DMS53 treated with DMSO at 0.1 percent for 48 hours (cell line): ENCODE measurements around the gene GMDS.
A peak's percentile ranks its signal among the peaks of the same experiment; 100 is the strongest.

Source experiments
- DNase-seq: peaks from one replicate; lab custom pipeline; 2025; ENCODE audit not compliant: unreplicated experiment; lab: John Stamatoyannopoulos, UW

Gene GMDS

GRCh38 chr6:2245103-2245876 is at the start of gene GMDS:
TSS of gene GMDS (minus strand) at chr6:2245605.
- peak; percentile 77 for DNase-seq

DNA sequence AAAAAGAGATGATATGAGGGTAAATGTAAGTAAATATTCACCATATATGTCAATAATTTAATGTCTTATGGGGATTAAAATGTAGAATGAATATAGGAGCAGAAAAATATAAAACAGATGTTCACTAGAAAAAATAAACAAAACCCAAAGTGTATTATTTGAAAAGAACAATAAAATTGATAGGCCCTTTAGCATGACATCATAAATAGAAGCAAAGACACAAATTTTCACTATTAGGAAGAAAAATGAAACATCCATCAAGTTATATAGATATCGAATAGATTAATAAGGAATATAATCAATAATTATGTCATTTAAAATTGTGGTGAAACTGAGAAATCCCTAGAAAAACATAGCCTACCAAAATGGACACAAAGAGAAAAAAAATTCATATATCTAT is 40.1 kb upstream of the GMDS start:
- no peak for DNase-seq

GRCh38 chr6:2275892-2276242 is 30.5 kb upstream of the GMDS start:
- no peak for DNase-seq

DNA sequence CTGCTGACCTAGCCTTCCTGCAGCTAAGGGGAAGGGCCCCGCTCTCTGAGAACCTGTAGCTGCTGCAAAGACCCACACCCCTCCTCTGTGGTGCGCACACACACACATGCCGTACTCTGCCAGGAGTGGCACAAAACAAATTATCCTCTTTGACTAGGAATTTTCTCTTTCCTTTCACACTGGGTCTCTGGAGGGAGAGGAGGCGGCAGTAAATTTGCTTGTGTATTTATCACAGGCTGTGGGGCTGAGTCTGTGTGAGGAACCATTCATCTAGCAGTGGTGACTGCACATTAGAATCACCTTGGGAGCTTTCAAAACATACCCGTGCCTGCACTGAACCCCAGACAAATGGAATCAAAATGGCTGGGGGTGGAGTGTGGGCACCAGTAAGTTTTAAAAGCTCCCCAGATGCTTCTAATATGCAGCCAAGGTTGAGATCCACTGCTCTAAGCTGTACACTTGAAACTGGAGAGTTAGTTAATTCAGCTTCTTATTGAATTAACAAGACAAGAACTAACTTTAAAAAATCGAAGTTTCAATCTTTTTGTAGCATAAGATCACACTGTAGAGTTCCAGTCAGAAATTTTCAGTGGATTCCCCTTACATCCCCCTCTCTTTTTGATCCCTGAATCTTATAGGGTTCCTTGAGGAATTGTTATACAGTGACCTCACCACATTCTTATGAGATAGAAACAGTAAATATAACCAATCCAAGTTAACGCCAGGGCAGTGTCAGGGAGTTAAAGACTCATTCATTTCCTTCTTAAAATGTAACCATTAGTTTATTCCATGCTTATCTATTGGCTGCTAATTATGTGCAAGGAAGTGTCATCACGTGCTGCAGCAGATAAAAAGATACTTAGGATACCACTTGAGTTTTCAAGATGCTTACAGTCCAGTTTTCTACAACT is 29.8 kb upstream of the GMDS start:
- DNase-seq: no peak

DNA sequence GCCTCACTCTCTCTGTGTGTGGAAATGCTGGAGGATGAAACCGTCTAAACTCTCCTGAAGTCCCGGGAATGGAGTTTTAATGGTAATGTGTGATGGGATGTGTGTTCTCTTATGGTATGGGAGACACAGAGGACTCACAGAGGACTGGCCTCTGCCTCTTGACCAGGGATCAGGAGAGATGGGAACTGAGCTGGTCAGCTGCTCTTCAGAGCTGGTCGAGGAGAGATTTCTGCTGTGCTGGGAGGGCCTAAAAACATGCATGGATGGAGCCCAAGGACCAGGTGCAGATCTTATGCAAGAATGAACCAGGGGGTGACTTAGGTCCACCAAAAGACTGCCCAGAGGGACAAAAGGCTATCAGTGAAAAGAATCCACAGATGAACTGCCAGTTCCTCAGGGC is 27.3 kb upstream of the GMDS start:
- no peak for DNase-seq

GRCh38 chr6:2270054-2270453 is 24.6 kb upstream of the GMDS start:
- DNase-seq: no peak

GRCh38 chr6:2266841-2267240 is 21.4 kb upstream of the GMDS start:
- no peak for DNase-seq

DNA sequence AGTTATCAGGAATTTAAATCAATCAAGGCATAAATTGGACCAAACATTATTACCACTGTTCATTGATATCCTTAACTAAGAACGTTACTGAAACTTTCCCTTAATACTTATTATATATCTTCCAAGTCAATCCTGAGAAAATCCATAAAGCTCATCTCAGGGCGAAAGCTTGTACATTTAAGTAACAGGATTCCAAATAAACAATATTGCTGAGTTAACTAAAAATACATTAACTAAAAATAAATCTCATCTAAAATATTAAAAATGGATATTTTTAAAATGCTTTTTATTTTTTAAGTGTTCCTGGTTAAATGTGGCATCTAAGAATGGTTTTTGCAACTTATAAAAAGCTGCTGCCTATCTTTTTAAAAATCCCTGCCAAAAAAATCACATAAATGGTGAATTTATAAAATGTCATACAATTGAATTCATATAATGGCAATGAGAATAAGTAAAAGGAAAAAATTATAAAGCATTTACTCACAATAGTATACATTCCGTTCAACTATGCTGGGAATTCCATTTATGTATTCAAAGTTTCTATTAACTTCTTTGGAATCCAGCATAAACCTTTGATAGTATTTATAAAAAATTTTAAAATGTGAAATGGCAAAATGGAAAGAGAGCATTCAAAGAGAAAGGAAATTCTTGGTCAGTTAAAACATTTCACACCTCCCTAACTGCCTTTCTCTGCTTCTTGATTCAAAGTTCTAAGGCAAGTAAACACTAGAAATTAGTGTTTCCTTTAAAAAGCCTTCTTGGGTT is 20.8 kb upstream of the GMDS start:
- no peak for DNase-seq

DNA sequence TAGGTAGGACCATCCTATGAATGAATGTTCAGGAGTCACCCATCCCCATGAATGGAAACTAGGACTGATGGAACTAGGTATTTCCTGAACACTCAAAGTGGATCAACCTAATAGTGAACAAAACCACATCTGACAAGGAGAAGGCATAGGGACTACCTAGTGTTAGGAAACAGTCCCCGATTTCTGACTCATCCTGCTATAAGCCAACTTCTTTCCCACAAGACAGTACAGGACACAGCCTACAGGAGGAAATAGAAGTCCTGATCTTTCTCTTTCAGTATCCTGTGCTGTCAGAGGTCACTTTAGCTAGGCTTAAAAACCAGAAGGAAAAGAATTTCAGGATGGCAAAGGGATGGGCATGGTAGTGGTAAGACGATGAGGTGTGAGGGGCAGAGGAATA is 19.5 kb upstream of the GMDS start:
- DNase-seq: no peak

GRCh38 chr6:2263896-2264295 is 18.5 kb upstream of the GMDS start:
- DNase-seq: no peak

DNA sequence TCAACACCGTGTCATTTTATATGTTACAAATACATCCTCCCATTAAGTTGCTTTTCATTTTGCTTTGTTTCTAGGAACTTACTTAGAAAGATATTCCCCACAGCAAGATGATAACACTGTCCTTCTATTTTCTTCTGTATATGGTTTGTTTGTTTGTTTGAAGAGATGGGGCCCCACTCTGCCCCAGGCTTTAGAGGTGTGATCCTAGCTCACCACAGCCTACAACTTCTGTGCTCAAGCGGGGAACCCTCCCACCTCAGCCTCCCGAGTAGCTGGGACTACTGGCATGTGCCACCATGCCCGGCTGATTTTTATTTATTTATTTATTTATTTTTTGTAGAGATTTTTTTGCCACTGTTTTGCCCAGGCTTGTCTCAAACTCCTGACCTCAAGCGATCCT is 14.2 kb upstream of the GMDS start:
- no peak for DNase-seq

- peak; percentile 10 for DNase-seq
These were observed 13.6 kb upstream of the GMDS start for GRCh38 chr6:2259002-2259494.

DNA sequence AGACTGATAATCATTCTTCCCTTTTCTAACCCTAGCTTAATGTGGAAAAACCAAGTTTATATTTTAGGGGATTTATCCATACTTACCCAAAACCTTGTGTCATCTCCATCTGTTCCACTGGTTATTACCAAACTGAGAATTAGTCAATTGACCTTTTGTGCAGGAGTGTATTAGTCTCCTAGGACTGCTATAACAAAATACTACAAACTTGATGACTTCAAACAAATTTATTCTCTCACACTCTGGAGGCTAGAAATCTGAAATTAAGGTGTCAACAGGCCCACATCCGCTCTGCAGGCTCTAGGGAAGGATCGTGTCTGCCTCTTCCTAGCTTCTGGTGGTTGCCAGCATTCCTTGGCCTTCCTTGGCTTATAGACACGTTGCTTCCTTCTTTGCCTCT is 12.7 kb upstream of the GMDS start:
- DNase-seq: no peak

GRCh38 chr6:2257363-2257762 is 12.0 kb upstream of the GMDS start:
- DNase-seq: no peak

- no peak for DNase-seq
These were observed 9.3 kb upstream of the GMDS start for GRCh38 chr6:2254747-2255146.

GRCh38 chr6:2249126-2249525 is 3.7 kb upstream of the GMDS start:
- no peak for DNase-seq

DNA sequence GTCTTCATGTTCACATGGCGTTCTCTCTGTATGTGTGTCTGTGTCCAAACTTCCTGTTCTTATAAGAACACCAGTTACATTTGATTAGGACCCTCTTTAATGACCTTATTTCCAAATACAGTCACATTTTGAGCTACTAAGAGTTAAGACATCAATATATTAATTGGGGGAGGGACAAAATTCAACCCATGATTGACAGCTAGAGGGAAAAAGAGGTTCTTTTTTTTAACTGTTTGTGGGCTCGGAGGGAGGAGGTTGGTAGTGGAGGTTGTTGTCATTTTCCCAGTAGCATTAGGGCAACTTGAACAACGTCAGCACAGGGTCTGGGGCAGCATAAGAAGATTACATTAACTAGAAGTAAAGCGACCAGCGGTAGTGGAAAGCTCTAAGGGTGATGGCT is 2.3 kb upstream of the GMDS start:
- DNase-seq: no peak

DNA sequence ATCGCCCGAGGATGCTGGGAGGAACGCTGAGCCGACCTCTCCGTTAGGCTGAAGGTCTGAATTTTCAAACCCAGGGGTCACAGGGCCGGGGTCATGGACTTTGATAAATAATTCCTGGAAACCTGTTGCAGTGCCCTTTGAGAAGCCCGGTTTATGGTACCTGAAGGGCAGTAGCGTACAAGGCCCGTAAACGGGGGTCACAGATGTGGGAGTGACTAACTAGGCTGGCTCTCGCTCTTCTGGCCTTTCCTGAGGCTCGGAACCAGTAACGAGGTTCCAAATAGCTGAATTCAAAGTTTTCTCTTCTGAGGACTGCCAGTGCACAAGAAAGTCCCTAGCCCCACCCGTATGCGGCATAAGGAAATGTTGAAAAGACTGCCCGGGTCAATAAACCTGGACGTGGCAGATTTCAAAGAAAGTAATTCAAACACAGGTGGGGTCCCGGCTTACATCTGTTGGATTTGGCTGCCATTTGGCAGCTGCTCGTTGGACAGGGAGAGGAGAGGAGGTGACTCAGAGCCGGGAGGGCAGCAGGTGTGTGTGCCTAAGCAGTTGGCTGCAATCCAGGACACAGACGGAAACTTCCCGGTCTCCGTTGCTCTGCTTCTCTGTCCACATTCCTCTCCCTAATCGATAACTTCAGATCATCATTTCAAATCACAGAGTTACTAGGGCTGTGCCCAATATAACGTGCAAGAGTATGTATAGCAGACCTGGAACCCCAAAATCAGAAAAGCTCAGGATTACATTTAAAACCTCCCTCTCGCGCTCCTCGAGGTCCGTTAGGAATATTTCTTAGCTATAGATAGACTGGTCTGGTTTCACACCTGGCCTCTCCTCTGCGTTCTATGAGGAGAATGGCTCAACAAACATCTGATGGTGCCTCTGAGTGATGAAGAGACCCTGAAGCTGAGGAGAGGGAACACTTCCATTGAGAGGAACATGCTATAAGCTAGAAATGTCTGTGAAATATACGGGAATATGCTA is 765 bp upstream of the GMDS start:
- peak; percentile 94 for DNase-seq

DNA sequence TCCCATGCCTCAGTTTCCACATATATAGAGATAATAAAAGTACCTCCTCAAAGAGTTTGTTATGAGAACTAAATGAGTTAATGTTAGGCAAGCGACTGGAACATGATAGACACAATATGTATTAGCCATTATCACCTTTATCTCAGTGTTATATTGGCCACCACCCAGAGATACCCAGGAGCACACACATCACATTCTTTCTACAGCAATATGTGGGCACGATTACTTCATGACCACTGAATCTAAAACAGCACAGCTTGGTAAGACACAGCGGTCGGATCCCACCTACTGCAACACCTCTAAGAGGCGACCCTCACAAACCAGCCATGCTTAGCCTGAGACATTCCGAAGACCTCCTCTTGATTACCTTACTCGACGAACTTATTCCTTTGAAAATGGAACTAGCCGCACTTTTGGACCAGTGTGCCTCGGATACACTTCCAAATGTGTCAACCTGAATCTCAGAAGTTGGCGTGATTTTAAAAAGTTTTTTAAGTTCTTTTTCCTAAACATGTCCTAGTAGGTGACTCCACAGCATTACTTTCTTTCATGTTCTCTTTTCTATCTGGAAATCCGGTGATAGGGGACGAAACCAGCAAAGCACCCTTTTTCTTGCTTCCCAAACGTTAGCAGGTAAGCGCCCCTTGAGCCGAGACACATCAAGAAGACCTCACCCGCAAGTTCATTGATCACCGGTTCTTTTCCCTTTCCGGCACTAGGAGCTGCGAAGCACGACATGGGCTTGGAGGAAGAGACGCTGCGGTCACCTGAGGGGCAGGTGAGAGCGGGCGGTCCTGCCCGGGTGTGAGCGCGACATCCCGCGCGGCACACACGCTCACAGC is 923 bp downstream of the GMDS start:
- DNase-seq: no peak
